NOMO-1 treated with DMSO at 0.1 percent for 48 hours (cell line): ENCODE results near the gene CHRNA5.
"Not testable (repeated sequence)": the region's sequence is repeated elsewhere in the genome, so short reads cannot be mapped to it uniquely, and the experiment has no call there.

Experiments used
- DNase-seq: peaks from one replicate; lab custom pipeline; 2025; ENCODE audit not compliant: unreplicated experiment; lab: John Stamatoyannopoulos, UW

CHRNA5 gene

GRCh38 chr15:78564743-78565096, 600 bp upstream of the CHRNA5 start:
- DNase-seq: no peak

- DNase-seq: no peak
Measured at GRCh38 chr15:78565951-78566774, 843 bp downstream of the CHRNA5 start.

- no peak for DNase-seq
Measured at GRCh38 chr15:78567531-78567930, 2.2 kb downstream of the CHRNA5 start.

- DNase-seq: no peak
Measured at GRCh38 chr15:78570710-78571109, 5.4 kb downstream of the CHRNA5 start.

- DNase-seq: no peak
Measured at GRCh38 chr15:78571382-78571781, 6.1 kb downstream of the CHRNA5 start.

- no peak for DNase-seq
Measured at GRCh38 chr15:78573416-78573815, 8.1 kb downstream of the CHRNA5 start.

GRCh38 chr15:78574944-78575343, 9.6 kb downstream of the CHRNA5 start:
- DNase-seq: no peak

- DNase-seq: no peak
Measured at GRCh38 chr15:78597583-78597982, 32.3 kb downstream of the CHRNA5 start.

GRCh38 chr15:78598348-78598747, 33.0 kb downstream of the CHRNA5 start:
- no peak for DNase-seq

GRCh38 chr15:78599189-78599588, 33.9 kb downstream of the CHRNA5 start:
- DNase-seq: no peak

- DNase-seq: no peak
Measured at GRCh38 chr15:78603467-78603866, 38.1 kb downstream of the CHRNA5 start.

- DNase-seq: no peak
Measured at GRCh38 chr15:78604420-78604819, 39.1 kb downstream of the CHRNA5 start.

GRCh38 chr15:78605201-78605600, 39.9 kb downstream of the CHRNA5 start:
- no peak for DNase-seq

- DNase-seq: no peak
Measured at GRCh38 chr15:78605680-78606079, 40.4 kb downstream of the CHRNA5 start.

- DNase-seq: not testable (repeated sequence)
Measured at GRCh38 chr15:78609551-78609950, 44.2 kb downstream of the CHRNA5 start.

- DNase-seq: no peak
Measured at GRCh38 chr15:78614021-78614420, 48.7 kb downstream of the CHRNA5 start.

- no peak for DNase-seq
Measured at GRCh38 chr15:78615151-78615589, 49.9 kb downstream of the CHRNA5 start.

- DNase-seq: no peak
Measured at GRCh38 chr15:78616506-78616905, 51.2 kb downstream of the CHRNA5 start.

- DNase-seq: no peak
Measured at GRCh38 chr15:78617076-78617475, 51.8 kb downstream of the CHRNA5 start.

GRCh38 chr15:78617516-78617915, 52.2 kb downstream of the CHRNA5 start:
- DNase-seq: no peak

- DNase-seq: no peak
Measured at GRCh38 chr15:78618064-78618463, 52.7 kb downstream of the CHRNA5 start.

- peak; percentile 76 for DNase-seq
Measured at GRCh38 chr15:78618490-78618934, 53.2 kb downstream of the CHRNA5 start.
